ENCODE results near the gene SLC37A2.

DNA sequence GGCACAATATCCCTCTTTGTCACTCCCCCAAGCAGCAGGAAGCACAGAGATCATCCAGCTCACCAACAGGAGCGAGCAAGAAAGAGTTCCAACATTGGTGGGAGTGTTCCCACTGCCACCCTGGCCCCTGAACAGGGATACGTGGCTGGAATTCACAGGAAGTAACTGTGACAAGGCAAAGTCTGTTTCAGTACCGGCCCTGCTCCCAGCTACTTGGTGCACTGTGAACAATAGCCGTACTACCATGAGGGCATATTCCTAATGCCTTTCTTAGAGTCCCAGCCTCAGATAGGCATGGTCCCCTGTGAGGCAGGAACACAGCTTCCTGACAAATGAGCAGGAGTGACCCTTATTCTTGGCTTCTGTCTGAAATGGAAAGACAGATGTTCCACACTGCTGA, 1.8 kb upstream of the SLC37A2 start:
- no peak for TF ChIP-seq CTCF (IDR thresholded peaks at IDR 0.05)
- TF ChIP-seq ZNF232 (CRISPR knock-in tag; IDR thresholded peaks at IDR 0.05) = no peak
- no peak for TF ChIP-seq GRHL2 (CRISPR knock-in tag; IDR thresholded peaks at IDR 0.05; ENCODE audit: insufficient replicate concordance, severe bottlenecking)
- TF ChIP-seq CREB1 (CRISPR knock-in tag; IDR thresholded peaks at IDR 0.05) = no peak
- no peak for TF ChIP-seq JUN (CRISPR knock-in tag; IDR thresholded peaks at IDR 0.05)
- TF ChIP-seq E2F5 (CRISPR knock-in tag; IDR thresholded peaks at IDR 0.05) = no peak
- TF ChIP-seq, protein P1, sequence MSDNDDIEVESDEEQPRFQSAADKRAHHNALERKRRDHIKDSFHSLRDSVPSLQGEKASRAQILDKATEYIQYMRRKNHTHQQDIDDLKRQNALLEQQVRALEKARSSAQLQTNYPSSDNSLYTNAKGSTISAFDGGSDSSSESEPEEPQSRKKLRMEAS (CRISPR knock-in tag; IDR thresholded peaks at IDR 0.05) = no peak
- TF ChIP-seq CBFB (CRISPR knock-in tag; IDR thresholded peaks at IDR 0.05; ENCODE audit: low read depth) = no peak
- no peak for TF ChIP-seq PRRX2 (CRISPR knock-in tag; IDR thresholded peaks at IDR 0.05)

All from WTC11 (cell line).